HG02623 (cell line): Measurements from ENCODE around the gene HSPB2.

Experiments used
- ATAC-seq: cut with Tn5 transposase; IDR thresholded peaks from one replicate; pipeline ENCODE4 v1.9.1; 2021; ENCODE audit warnings: moderate library complexity; ENCODE audit not compliant: unreplicated experiment

Gene HSPB2

DNA sequence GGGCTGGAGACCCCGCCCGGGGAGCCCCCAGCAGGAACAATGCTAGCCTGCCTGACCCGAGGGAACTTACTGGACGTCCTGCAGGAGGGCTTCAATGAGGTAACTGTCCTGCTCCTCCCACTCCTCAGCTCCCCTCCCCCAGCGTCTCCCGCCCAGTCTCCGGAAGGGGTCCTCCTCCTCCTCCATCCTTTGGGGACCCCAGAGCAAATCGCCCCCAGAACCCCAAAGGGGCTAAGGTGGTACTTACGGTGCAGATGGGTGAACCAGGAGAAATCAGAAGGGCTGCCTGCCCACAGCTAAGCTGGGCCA is 24.9 kb downstream of the HSPB2 start:
- ATAC-seq, result no peak

DNA sequence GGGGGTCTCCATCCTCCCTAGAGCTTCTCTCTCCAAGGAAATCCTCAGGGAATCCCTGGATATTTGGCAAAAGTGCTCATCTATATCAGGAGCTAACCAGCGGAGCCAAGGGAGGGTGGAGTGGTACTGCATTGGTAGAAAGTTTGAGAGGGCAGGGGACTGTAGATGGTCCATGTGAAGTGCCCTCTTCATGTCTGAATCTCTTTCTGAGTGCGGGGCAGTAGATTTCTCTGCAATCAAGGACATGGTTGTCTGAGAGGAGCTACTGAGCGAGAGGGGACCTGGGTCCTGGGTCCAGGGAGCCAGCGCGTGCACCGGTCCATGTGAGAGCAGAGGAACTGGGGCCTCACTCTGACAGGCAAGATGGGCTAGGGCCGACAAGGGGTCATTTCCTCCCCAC is 25.3 kb downstream of the HSPB2 start:
- no peak for ATAC-seq

DNA sequence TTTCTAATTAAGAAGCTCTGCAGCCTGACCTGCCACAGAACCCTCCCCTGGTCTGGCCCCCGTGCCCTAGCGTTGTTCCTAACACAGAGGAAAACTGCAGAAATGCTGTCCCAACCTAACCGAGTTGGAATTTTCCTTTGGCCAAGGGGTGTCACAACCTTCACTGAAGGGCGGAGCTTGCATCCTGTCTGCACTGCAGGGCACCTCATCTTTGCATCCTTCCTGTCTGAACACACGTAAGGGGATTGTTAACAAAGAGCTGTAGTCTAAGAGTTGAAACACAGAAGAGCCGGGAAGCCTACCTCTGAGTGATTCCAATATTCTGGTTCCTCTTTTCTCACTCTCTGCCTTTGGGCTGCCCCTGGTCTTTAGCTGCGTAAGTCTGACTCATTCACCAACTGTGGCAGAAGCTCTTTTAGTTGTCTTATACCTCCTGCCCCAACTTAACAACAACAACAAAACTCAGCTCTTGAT is 26.2 kb downstream of the HSPB2 start:
- ATAC-seq, result peak; percentile 85

DNA sequence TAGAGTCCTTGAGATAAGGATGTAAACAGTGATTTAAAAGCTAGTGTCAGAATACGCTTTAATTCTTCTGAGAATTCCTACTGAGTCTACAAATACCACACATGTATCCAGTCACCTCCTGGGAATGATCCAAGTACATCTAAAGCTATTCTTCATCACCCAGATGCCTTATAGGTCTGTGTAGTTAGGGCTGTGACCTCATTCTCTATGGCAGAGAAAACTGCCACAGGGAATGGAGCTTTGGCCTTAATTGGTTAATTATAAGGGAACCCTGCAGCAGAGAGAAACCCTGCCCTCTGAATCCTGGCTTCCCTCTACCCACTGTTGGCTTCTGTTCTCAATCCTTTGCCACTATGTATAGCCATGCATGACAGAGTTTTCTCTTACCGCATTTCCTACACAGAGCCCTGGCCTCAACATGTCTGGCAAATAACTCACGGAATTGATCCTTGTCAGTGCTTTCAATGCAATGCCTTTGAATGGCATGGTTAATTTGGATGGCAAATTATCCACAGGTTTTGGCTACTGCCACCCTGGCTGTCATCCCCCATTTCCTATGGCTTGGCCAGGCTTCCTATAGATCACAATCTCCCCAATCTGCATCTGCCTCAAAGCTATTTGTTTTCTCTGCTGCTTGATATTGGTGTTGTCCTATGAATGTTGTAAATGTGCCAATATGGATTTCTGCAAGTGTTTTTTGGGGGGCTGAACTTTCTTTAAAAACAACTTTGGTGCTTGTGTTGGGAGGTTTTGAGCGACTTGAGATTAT is 27.5 kb downstream of the HSPB2 start:
- ATAC-seq, result no peak

DNA sequence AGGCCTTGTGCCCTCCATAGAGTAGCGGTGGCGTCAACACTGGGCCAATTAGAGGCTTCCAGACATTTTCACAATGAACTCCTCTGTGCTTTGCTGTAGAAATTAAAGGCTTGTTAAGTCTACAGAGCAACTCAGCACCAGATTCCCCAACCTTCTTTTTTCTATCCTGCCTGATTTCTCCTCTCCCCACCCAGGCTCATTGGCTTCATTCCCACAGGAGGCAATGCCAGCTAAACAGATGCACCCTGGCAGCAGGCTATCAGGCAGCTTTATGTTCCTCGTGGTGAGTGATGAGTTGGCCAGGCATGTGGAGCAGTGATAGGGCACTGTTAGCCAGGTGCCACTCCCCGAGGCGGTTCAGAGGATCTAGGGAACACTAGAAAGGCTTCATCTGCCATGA is 29.4 kb downstream of the HSPB2 start:
- no peak for ATAC-seq

DNA sequence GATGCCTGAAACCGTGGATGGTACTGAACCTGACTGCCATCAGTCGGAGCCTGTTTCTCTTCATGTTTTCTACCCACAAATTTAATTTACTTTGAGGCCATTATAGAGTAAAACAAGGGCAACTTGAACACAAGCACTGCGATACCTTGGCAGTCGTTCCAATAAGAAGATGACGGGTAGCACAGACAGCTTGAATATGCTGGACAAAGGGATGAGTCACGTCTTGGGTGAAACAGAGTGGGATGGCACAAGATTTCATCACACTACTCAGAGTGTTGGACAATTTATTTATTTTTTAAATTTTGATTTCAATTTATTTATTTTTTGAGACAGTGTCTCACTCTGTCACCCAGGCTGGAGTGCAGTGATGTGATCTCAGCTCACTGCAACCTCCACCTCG is 30.3 kb downstream of the HSPB2 start:
- ATAC-seq, result no peak

DNA sequence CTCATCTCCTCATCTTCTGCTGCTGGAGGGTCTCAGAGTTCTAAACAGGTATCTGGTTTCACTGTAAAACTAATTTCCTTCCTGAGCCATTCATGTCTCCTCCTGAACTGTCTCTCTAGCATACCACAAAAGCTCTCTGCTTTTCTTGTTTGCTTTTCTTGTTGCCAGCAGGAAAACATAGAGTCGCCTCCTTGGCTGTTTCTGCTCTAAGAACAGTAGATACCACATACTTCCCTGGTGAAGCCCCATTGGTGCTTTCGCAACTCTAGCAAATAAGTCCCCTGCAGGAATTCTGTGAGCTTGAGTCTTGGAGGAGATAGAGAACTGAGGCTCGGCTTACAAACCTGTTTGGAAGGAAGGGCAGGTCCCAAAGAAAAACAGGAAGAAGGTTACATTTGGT is 31.6 kb downstream of the HSPB2 start:
- ATAC-seq, result no peak

DNA sequence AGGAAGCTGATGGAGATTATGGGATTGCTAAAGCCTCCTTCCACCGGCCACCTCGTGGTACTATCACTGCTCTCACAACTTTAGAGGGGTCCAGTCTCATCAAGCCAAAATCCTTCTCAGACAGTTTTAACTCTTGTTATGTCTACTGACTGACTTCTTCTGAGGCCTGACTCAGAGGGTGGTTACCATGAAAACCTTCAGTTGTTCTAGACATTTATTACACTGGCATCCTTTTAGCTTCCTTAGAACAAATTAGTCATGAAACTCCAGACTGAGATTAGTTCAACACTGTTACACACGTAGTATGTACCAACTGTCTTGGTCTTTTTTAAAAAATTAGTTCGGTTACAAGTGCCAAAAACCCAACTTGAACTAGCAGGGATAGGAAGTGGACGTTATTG is 32.1 kb downstream of the HSPB2 start:
- no peak for ATAC-seq

DNA sequence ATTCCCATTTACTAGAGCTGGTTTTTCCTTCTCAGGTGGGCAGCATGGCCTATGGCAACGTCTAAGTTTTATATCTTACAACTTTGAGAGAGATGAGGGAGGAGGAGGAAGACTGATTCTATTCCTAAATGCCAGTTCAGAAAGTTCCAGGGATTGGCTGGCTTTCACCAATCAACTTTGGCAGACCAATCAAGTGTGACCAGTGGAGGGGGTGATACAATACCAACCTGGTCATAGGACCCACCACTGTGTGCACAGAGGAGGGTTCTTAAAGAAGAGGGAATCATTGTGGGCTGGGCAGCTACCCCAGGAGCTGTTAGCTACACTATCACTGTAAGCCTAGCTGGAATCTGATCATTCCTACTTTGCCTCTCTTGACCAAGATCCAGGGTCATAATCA is 32.7 kb downstream of the HSPB2 start:
- no peak for ATAC-seq

DNA sequence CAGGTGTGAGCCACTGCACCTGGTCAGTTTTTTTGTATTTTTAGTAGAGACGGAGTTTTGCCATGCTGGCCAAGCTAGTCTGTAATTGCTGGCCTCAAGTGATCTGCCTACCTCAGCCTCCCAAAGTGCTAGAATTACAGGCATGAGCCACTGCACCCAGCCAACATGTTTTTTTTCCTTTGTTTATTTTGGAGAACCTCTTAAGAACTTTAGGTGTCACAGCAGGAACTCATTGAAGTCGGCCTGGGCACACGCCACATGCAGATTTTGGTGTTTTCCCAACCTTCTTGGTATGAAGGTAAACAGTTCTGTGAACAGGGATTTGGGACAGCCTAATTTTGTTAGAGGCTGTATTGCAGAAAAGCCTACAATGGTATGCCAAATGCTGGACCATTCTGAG is 34.0 kb downstream of the HSPB2 start:
- no peak for ATAC-seq

DNA sequence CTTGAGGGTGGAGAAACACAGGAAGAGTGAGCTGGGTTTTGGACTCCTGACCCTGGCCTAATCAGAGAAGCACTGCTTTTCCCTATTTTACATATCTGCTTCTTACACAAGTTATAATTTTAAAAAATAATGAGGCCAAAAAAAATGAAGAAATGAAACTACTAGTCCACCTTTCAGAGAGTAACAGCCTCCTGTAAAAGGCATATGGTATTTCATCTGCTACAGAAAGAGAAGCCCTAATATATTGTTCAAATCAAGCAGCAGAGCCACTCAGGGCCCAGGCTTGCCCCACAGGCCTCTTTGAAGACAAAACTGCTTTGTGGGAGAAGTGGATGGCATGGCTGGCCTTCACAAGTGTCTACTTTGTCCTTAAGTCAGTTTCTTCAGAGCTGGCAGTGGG is 34.6 kb downstream of the HSPB2 start:
- no peak for ATAC-seq

DNA sequence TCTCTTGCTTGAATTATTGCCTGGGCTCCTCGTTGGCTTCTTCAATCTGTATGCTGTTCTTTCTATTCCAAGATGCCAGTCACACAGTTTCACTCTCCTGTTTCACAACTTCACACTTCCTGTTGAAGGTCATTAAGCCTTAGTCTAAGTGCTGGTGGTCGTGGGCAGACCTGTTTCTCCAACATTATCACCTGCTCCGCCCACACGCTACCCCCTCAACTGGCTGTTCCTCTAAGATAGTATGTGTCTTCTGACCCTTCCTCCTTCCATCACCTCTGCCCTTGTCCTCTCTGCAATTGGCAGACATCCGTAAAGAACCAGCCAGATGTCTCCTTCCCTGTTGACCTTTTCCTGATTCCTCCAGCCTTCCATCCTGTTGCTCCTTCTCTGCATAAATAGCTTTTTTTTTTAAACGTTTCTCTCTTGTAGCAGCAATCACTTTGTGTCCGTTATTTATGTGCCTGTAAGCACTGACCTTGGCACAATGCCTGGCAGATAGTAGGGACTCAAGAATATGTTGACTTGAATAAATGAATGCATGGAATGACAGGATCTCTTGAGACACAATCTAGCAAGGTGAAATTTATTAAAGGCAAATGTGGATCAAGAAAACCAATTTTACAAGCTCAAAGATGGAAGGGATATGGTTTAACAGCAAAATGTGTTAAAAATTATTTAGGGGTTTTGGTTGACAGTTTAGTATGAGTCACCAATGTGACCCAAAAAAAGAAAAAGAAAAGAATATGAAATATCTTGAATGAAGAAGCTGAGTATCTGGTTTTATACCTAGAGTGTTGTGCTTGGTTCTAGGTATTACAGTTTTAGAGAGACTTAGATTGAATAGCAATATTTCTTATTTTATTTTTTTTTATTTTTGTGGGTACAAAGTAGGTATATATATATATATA is 37.2 kb downstream of the HSPB2 start:
- no peak for ATAC-seq

DNA sequence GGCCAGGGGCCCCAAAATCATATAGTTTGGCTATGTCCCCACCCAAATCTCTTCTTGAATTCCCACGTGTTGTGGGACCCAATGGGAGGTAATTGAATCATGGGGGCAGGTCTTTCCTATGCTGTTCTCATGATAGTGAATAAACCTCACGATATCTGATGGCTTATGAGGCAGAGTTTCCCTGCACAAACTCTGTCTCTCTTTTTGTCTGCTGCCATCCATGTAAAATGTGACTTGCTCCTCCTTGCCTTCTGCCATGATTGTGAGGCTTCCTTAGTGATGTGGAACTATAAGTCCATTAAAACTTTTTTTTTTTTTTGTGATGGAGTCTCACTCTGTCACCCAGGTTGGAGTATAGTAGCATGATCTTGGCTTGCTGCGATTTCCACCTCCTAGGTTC is 39.0 kb downstream of the HSPB2 start:
- ATAC-seq, result no peak

DNA sequence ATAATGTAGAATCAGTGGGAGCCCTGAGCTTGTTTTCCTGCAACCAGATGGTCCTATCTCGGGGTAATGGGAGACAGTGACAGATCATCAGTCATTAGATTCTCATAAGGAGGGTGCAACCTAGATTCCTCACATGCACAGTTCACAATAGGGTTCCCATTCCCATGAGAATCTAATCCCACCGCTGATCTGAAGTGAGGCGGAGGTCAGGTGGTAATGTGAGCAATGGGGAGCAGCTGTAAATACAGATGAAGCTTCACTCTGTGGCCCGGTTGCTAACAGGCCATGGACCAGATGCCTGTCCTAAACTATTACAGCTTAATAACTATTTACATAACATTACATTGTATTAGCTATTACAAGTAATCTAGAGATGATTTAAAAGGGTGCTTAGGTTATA is 41.6 kb downstream of the HSPB2 start:
- no peak for ATAC-seq

DNA sequence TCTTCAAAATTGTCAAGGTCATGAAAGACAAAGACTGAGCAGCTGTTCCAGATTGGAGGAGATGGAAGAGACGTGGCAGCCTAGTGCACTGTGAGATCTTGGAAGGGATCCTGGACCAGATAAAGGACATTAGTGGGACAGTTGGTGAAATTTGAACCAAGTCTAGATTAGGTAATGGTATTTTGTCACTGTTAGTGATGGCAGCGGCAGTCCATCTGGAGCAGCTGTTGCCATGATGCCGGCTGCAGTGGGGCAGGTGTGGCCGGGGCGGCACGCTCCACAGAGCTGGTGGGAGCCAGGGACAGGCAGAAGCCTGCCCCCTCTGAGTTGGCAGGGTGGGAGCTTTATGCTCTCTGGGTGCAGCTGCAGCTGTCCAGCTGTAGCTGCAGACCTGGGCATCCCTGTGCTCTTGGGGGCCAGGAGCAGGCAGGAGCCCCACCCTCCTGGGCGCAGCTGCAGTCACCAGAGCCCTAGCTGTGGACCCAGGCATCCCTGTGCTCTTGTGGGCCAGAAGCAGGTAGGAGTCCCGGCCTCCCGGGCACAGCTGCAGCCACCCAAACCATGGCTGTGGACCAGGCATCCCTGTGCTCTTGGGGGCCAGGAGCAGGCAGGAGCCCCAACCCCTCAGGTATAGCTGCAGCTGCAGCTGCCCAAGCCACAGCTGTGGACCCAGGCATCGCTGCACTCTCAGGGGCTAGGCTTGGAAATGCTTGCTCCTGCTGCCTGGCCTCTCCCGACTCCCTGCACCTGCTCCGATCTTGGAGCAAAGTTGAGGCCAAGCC is 45.3 kb downstream of the HSPB2 start:
- ATAC-seq, result no peak

DNA sequence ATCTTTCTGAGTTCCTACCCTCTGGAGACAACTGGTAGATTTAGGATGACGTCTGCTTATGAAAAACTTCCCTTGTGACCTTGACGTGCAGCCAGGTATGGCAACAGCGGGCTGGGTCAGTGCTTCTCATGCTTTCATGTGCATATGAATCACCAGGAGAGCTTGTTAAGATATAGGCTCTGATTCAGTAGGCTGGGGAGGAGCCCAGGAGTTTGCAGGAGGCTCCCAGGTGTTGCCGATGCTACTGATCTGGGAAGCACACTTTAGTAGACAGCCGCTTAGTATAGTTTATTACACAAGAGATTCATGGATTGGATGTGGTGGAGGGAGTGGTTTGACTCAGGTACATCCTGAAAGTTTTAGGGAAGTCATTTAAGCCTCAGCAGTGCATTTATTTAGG is 48.4 kb downstream of the HSPB2 start:
- ATAC-seq, result no peak

DNA sequence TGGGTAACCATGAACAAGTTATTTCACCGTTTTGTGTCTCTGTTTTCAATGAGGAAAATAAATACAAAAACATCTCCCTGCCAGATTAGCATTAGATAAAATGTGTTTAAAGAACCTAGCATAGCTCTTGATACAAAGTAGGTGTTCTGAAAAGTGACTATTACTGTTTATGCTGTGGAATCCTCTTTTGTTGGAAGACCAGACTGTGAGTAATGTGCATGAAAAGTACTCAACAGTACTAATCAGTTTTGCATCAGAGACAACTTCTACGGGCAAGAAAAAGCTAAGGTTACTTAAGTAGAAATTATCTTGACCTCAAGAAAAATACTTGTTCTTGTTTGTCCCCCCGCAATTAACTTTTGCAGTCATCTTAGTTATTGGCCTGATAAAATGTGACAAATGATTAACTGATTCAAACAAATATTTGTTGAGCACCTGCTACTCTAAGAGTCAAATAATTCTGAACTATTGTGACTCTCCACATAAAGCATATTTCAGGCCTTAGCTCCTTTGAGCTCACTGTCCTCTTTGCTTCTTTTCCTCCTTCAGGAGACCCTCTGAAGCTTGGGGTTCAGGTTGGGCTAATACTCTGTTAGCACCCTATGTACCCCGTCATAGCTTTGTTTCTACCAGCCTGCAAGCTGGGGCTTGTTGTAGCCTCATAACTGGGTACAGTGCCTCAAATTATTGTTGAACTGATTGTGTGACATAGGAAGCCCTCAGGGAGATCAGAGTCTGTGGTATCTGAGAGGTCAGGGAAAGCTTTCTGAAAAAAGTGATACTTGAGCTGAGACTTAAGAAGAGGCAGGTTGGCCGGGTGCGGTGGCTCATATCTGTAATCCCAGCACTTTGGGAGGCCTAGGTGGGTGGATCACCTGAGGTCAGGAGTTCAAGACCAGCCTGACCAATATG is 49.1 kb downstream of the HSPB2 start:
- ATAC-seq, result no peak
